NCI-H2107 (cell line): Measurements from ENCODE around the gene USHBP1.
"Not testable (repeated sequence)": the region's sequence is repeated elsewhere in the genome, so short reads cannot be mapped to it uniquely, and the experiment has no call there.

Source experiments
- DNase-seq: peaks from one replicate; lab custom pipeline; 2025; lab: John Stamatoyannopoulos, UW

USHBP1 gene

GRCh38 chr19:17296273-17296672 is 31.7 kb upstream of the USHBP1 start:
- no peak for DNase-seq

GRCh38 chr19:17295551-17295950 is 31.0 kb upstream of the USHBP1 start:
- DNase-seq = not testable (repeated sequence)

GRCh38 chr19:17294051-17294891 is 29.7 kb upstream of the USHBP1 start:
- DNase-seq = no peak

GRCh38 chr19:17293605-17294004 is 29.1 kb upstream of the USHBP1 start:
- no peak for DNase-seq

- DNase-seq = no peak
Measured at GRCh38 chr19:17292301-17293074, 27.9 kb upstream of the USHBP1 start.

- no peak for DNase-seq
Measured at GRCh38 chr19:17289489-17289888, 24.9 kb upstream of the USHBP1 start.

- DNase-seq = no peak
Measured at GRCh38 chr19:17286752-17287151, 22.2 kb upstream of the USHBP1 start.

- no peak for DNase-seq
Measured at GRCh38 chr19:17286263-17286662, 21.7 kb upstream of the USHBP1 start.

GRCh38 chr19:17285415-17286135 is 21.0 kb upstream of the USHBP1 start:
- no peak for DNase-seq

GRCh38 chr19:17283504-17283996 is 19.0 kb upstream of the USHBP1 start:
- no peak for DNase-seq

- DNase-seq = peak; percentile 86
Measured at GRCh38 chr19:17282488-17283125, 18.1 kb upstream of the USHBP1 start.

GRCh38 chr19:17281391-17282304 is 17.1 kb upstream of the USHBP1 start, which contains the start of gene ANKLE1:
Gene ANKLE1, plus strand, starts transcription at chr19:17281901. Its CDS starts 20 bp downstream, at chr19:17281921.
- no peak for DNase-seq

- DNase-seq = no peak
Measured at GRCh38 chr19:17279436-17279835, 14.9 kb upstream of the USHBP1 start.

- DNase-seq = no peak
Measured at GRCh38 chr19:17275441-17276175, 11.1 kb upstream of the USHBP1 start.

GRCh38 chr19:17274892-17275291 is 10.3 kb upstream of the USHBP1 start:
- not testable (repeated sequence) for DNase-seq

- DNase-seq = no peak
Measured at GRCh38 chr19:17268754-17269153, 4.2 kb upstream of the USHBP1 start.

GRCh38 chr19:17266975-17267788 is 2.6 kb upstream of the USHBP1 start, which contains the start of gene BABAM1:
Gene BABAM1, plus strand, starts transcription at chr19:17267443. Its CDS starts 1,364 bp downstream, at chr19:17268807.
- peak; percentile 88 for DNase-seq

GRCh38 chr19:17266589-17266974 is 2.0 kb upstream of the USHBP1 start:
- no peak for DNase-seq

GRCh38 chr19:17266026-17266425 is 1.5 kb upstream of the USHBP1 start:
- no peak for DNase-seq
